Neutrophil (primary cell): Measurements from ENCODE around the gene CLSTN2.

Experiments
- H3K27ac ChIP-seq: fragments of 200-600 bp; sonication (generic); 2 replicates; pipeline ENCODE4 v1.5.1; 2016; ENCODE audit warnings: mild to moderate bottlenecking, moderate library complexity
- H3K27me3 ChIP-seq: fragments of 200-600 bp; sonication (generic); 2 replicates; pipeline ENCODE4 v1.6.0; 2016; ENCODE audit warnings: mild to moderate bottlenecking
- H3K36me3 ChIP-seq: fragments of 200-600 bp; sonication (generic); 2 replicates; pipeline ENCODE4 v1.5.1; 2017
- H3K4me1 ChIP-seq, 2 experiments: fragments of 200-600 bp in 1 of 2; sonication (generic) in 1 of 2; 1 replicate in 1 of 2; 2 replicates in 1 of 2; pipeline versions ENCODE4 v1.5.1 to v1.6.1; 2013 to 2016; ENCODE audit warnings: low read depth in 1 of 2, low read length in 1 of 2, mild to moderate bottlenecking in 1 of 2, moderate library complexity in 1 of 2; ENCODE audit not compliant: control insufficient read depth in 1 of 2, insufficient read depth in 1 of 2
- H3K4me3 ChIP-seq, 2 experiments: fragments of 200-600 bp in 1 of 2; sonication (generic) in 1 of 2; 1 replicate in 1 of 2; 2 replicates in 1 of 2; pipeline ENCODE4 v1.5.1; 2013 to 2016; ENCODE audit warnings: low read depth in 1 of 2, low read length in 1 of 2, mild to moderate bottlenecking in 1 of 2, moderate library complexity in 1 of 2
- H3K9me3 ChIP-seq: fragments of 200-600 bp; sonication (generic); 2 replicates; pipeline ENCODE4 v1.5.1; 2016
- TF ChIP-seq, protein P1 (sequence below): fragments of 200-600 bp; sonication (generic); IDR thresholded peaks from 2 replicates; pipeline ENCODE4 v1.5.1; 2016; ENCODE audit warnings: antibody characterized with exemption

Gene CLSTN2

GRCh38 chr3:140219923-140220452, 285.0 kb downstream of the CLSTN2 start:
- TF ChIP-seq, protein P1, sequence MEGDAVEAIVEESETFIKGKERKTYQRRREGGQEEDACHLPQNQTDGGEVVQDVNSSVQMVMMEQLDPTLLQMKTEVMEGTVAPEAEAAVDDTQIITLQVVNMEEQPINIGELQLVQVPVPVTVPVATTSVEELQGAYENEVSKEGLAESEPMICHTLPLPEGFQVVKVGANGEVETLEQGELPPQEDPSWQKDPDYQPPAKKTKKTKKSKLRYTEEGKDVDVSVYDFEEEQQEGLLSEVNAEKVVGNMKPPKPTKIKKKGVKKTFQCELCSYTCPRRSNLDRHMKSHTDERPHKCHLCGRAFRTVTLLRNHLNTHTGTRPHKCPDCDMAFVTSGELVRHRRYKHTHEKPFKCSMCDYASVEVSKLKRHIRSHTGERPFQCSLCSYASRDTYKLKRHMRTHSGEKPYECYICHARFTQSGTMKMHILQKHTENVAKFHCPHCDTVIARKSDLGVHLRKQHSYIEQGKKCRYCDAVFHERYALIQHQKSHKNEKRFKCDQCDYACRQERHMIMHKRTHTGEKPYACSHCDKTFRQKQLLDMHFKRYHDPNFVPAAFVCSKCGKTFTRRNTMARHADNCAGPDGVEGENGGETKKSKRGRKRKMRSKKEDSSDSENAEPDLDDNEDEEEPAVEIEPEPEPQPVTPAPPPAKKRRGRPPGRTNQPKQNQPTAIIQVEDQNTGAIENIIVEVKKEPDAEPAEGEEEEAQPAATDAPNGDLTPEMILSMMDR, result no peak
- no peaks in the 10 kb centered on the region for H3K27me3 ChIP-seq
- H3K27ac ChIP-seq, result no peak overlapping the region
- H3K9me3 ChIP-seq, result no peaks in the 10 kb centered on the region
- no peaks in the 10 kb centered on the region for H3K36me3 ChIP-seq
- H3K4me1 ChIP-seq, result no peaks in the 10 kb centered on the region
- H3K4me3 ChIP-seq, result no peak overlapping the region

DNA sequence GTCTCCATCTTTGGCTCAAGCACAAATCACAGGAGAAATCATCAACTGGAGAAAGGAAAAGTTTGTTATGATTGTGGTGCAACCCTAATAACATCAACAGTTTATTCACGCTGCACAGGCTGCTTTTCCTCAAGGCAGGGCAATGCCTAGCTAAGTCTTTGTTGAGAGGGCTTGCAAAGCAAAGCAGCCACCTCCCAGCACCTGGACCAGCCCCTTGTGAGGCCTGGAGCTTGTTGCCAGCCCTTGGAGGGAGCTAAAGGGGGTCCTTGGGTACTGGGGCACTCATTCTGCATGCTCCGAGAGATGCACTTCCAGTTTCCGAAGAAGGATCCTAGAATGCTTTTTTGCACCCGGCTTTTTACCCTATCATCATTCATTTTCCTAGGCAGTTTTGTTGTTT, 288.2 kb downstream of the CLSTN2 start:
- Histone ChIP-seq H3K4me3 (no peak overlapping the region), H3K36me3 (no peaks in the 10 kb centered on the region), H3K9me3 (no peaks in the 10 kb centered on the region), H3K4me1 (no peaks in the 10 kb centered on the region), H3K27ac (no peak overlapping the region), H3K27me3 (no peaks in the 10 kb centered on the region)
- TF ChIP-seq, protein P1, result no peak

- H3K4me3 ChIP-seq, result no peak overlapping the region
- H3K36me3 ChIP-seq, result no peaks in the 10 kb centered on the region
- TF ChIP-seq, protein P1, result no peak
- no peaks in the 10 kb centered on the region for H3K4me1 ChIP-seq
- H3K27me3 ChIP-seq, result no peaks in the 10 kb centered on the region
- H3K27ac ChIP-seq, result no peak overlapping the region
- no peaks in the 10 kb centered on the region for H3K9me3 ChIP-seq
These were observed 288.6 kb downstream of the CLSTN2 start for GRCh38 chr3:140223631-140224030.

DNA sequence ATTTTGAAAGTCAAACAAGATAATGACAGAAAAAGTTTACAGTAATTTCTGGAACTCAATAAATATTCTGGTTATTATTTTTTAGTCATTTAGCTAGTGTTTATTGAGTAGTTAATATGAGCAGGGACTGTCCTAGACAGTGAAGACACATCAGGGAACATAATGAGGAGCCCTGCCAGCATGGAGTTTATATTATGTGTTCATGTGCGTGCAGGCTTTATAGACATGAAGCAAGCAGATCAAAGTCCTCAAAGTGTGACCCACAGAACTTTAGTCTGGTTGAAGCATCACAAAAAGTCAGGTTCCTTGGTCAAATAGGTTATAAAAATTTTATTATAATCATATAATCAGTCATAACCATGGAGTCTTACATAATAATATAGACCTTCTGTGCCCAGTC, 289.3 kb downstream of the CLSTN2 start:
- Histone ChIP-seq H3K36me3 (no peaks in the 10 kb centered on the region), H3K4me3 (no peak overlapping the region), H3K27me3 (no peaks in the 10 kb centered on the region), H3K27ac (no peak overlapping the region), H3K4me1 (no peaks in the 10 kb centered on the region), H3K9me3 (no peaks in the 10 kb centered on the region)
- TF ChIP-seq, protein P1, result no peak

- TF ChIP-seq, protein P1, result no peak
- no peak overlapping the region for H3K27ac ChIP-seq
- no peaks in the 10 kb centered on the region for H3K4me1 ChIP-seq
- no peaks in the 10 kb centered on the region for H3K9me3 ChIP-seq
- no peak overlapping the region for H3K4me3 ChIP-seq
- no peaks in the 10 kb centered on the region for H3K36me3 ChIP-seq
- H3K27me3 ChIP-seq, result no peaks in the 10 kb centered on the region
These were observed 291.0 kb downstream of the CLSTN2 start for GRCh38 chr3:140225996-140226395.

DNA sequence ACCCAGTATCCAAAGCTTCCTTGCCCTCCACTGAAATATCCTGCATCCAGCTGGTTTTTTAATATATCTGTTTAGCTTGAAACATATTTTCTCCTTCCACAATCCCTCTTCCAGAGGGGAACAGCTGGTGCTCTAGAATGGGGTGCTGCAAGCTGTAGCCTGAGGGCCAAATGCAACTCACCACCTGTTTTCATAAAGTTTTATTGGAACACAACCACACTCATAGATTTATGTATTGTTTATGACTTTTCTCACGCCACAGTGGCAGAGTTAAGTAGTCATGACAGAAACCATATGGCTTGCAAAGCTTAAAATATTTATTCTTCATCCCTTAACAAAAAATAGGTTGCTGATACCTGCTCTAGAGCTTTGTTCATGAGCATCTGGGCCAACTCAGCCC, 298.7 kb downstream of the CLSTN2 start:
- Histone ChIP-seq H3K27ac (no peak overlapping the region), H3K27me3 (no peaks in the 10 kb centered on the region), H3K4me1 (no peaks in the 10 kb centered on the region), H3K9me3 (no peaks in the 10 kb centered on the region), H3K36me3 (no peaks in the 10 kb centered on the region), H3K4me3 (no peak overlapping the region)
- TF ChIP-seq, protein P1, result no peak
